HUES6 (cell line): Measurements from ENCODE around the gene MOV10.

ENCODE experiments used
- H3K27ac ChIP-seq: 2 replicates; pipeline ENCODE4 v1.7.0; 2013; ENCODE audit warnings: low read depth, mild to moderate bottlenecking, low read length, inconsistent platforms
- H3K27me3 ChIP-seq: 2 replicates; pipeline ENCODE4 v1.6.1; 2013; ENCODE audit warnings: low read length; ENCODE audit not compliant: control insufficient read depth, insufficient read depth
- H3K36me3 ChIP-seq: 2 replicates; pipeline ENCODE4 v1.6.1; 2013; ENCODE audit warnings: low read length; ENCODE audit not compliant: control insufficient read depth, insufficient read depth
- H3K4me1 ChIP-seq: 2 replicates; pipeline ENCODE4 v1.6.1; 2013; ENCODE audit warnings: low read length; ENCODE audit not compliant: control insufficient read depth, insufficient read depth
- H3K4me3 ChIP-seq: 2 replicates; pipeline ENCODE4 v1.5.1; 2013; ENCODE audit warnings: low read depth, low read length
- H3K9ac ChIP-seq: one replicate; pipeline ENCODE4 v1.6.1; 2013; ENCODE audit warnings: mild to moderate bottlenecking, low read length
- H3K9me3 ChIP-seq: 2 replicates; pipeline ENCODE4 v1.6.1; 2013; ENCODE audit warnings: low read depth, low read length; ENCODE audit not compliant: control insufficient read depth, insufficient read depth

Gene MOV10

DNA sequence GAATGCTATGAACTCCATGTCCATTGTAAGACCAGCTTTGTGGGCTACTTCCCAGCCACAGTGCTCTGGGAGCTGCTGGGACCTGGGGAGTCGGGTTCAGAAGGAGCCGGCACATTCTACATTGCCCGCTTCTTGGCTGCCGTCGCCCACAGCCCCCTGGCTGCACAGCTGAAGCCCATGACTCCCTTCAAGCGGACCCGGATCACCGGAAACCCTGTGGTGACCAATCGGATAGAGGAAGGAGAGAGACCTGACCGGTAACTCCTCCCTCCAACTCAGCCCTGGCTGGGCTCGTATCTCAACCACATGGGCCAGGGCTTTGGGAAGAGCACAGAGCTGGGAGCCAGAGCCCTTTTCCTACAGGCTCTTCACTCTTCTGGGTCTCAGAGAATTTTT is 15.4 kb downstream of the MOV10 start:
- Histone ChIP-seq H3K4me3 (no peak overlapping the region), H3K9me3 (no peaks in the 10 kb centered on the region), H3K27me3 (no peaks in the 10 kb centered on the region), H3K27ac (no peak overlapping the region), H3K9ac (no peak overlapping the region), H3K4me1 (peaks cover 3% of the 10 kb centered on the region; the same call in 1 of the 2 replicates), H3K36me3 (peaks cover 29% of the 10 kb centered on the region)

DNA sequence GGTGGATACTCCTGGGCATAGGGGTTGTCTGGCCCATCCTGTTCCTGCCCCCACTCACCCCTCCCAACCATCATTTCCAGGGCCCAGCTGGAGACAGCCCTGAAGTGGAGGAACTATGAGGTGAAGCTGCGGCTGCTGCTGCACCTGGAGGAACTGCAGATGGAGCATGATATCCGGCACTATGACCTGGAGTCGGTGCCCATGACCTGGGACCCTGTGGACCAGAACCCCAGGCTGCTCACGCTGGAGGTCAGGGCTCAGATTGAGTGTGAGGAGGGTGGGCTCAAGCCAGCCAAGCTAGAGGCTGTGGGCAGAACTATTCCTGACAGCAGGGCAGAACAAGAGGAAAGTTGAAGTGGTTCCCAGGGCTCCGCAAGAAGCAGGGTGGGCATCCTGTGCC is 18.2 kb downstream of the MOV10 start:
- Histone ChIP-seq H3K4me1 (peaks cover 4% of the 10 kb centered on the region; the same call in 1 of the 2 replicates), H3K27me3 (peaks cover 6% of the 10 kb centered on the region; the same call in 1 of the 2 replicates), H3K36me3 (peaks cover 45% of the 10 kb centered on the region), H3K9me3 (no peaks in the 10 kb centered on the region), H3K9ac (no peak overlapping the region), H3K4me3 (no peak overlapping the region), H3K27ac (no peak overlapping the region)

DNA sequence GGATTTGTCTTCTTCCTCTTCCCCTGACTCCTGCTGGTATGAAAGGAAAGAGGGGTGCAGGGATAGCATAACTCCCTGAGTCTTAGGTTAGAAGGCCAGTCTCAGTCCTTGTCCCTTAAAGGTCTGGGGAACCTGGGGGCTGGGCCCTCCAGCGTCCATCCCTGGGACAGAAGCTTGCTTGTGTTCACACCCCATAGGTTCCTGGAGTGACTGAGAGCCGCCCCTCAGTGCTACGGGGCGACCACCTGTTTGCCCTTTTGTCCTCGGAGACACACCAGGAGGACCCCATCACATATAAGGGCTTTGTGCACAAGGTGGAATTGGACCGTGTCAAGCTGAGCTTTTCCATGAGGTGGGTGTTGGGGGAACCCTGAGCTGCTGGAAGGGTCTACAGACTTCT is 19.4 kb downstream of the MOV10 start:
- peaks cover 56% of the 10 kb centered on the region for H3K36me3 ChIP-seq
- H3K9me3 ChIP-seq = no peaks in the 10 kb centered on the region
- no peak overlapping the region for H3K4me3 ChIP-seq
- H3K27me3 ChIP-seq = peaks cover 18% of the 10 kb centered on the region
- H3K9ac ChIP-seq = no peak overlapping the region
- H3K27ac ChIP-seq = no peak overlapping the region
- H3K4me1 ChIP-seq = peaks cover 15% of the 10 kb centered on the region

DNA sequence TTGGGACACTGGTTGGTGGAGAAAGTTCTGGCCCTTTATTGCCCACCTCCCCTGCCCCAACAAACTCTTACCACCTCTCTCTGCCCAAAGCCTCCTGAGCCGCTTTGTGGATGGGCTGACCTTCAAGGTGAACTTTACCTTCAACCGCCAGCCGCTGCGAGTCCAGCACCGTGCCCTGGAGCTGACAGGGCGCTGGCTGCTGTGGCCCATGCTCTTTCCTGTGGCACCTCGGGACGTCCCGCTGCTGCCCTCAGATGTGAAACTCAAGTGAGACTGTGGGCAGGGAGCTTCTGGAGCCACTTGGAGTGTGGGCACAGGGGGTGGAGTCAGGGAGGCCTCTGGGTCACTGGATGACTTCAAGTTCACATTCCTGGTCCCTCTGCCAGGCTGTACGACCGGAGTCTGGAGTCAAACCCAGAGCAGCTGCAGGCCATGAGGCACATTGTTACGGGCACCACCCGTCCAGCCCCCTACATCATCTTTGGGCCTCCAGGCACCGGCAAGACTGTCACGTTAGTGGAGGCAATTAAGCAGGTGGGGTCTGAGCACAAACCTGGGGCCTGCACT is 20.0 kb downstream of the MOV10 start:
- H3K36me3 ChIP-seq = peaks cover 58% of the 10 kb centered on the region
- no peak overlapping the region for H3K9ac ChIP-seq
- no peaks in the 10 kb centered on the region for H3K9me3 ChIP-seq
- peaks cover 23% of the 10 kb centered on the region for H3K27me3 ChIP-seq
- H3K4me1 ChIP-seq = peaks cover 20% of the 10 kb centered on the region
- no peak overlapping the region for H3K4me3 ChIP-seq
- no peak overlapping the region for H3K27ac ChIP-seq

DNA sequence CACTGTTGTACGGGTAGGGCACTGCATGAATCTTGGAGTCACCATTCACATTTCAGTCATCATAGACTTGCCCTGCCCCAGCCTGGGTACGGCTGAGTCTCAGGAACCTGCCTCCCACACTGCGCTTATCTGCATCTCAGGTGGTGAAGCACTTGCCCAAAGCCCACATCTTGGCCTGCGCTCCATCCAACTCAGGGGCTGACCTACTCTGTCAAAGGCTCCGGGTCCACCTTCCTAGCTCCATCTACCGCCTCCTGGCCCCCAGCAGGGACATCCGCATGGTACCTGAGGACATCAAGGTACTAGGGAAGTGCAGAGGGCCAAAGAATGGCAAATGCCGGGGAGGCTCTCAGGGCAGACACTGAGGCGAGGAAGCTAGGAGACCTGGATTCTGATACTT is 20.8 kb downstream of the MOV10 start:
- H3K27me3 ChIP-seq = peaks cover 31% of the 10 kb centered on the region
- peaks cover 66% of the 10 kb centered on the region for H3K36me3 ChIP-seq
- no peak overlapping the region for H3K9ac ChIP-seq
- peaks cover 25% of the 10 kb centered on the region for H3K4me1 ChIP-seq
- no peaks in the 10 kb centered on the region for H3K9me3 ChIP-seq
- no peak overlapping the region for H3K27ac ChIP-seq
- H3K4me3 ChIP-seq = no peak overlapping the region

DNA sequence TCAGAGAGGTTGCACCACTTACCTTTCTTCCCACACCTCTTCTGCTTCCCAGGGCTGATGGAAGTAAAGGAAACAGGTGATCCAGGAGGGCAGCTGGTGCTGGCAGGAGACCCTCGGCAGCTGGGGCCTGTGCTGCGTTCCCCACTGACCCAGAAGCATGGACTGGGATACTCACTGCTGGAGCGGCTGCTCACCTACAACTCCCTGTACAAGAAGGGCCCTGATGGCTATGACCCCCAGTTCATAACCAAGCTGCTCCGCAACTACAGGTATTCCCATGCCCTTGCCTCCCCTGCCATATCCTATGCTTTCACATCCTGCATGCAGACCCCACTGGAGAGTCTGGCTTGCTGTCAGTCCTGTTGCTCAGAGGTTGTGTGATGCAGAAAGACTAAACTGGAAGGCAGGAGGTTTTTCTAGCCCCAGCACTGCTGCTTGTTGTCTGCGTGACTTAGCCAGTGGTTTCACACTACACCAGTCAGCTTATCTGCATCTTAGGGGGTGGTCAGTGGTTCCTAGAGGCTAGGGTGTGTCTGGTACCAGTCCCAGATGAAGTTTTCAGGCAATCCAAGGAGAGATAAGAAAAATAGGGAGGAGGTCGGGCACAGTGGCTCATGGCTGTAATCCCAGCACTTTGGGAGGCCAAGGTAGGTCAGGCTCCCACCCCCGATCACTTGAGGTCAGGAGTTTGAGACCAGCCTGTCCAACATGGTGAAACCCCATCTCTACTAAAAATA is 22.3 kb downstream of the MOV10 start:
- Histone ChIP-seq H3K4me1 (peaks cover 39% of the 10 kb centered on the region), H3K9me3 (no peaks in the 10 kb centered on the region), H3K36me3 (peaks cover 69% of the 10 kb centered on the region), H3K27me3 (peaks cover 40% of the 10 kb centered on the region), H3K4me3 (no peak overlapping the region), H3K27ac (no peak overlapping the region), H3K9ac (no peak overlapping the region)

DNA sequence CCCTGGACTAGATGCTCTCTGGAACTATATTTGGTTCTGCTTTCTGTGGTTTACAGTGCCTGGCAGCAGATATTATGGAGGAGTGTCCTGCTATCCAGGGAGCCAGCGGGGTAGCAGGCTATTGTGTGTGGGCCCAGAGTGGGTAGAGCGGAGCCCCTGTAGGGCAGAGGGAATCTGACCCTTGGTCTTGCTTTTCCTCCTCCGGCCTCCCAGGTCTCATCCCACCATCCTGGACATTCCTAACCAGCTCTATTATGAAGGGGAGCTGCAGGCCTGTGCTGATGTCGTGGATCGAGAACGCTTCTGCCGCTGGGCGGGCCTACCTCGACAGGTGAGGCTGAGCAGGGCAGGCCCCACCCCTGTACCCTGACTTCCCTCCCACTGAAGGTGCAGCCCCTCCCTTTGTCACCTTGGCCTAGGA is 23.3 kb downstream of the MOV10 start:
- Histone ChIP-seq H3K36me3 (peaks cover 67% of the 10 kb centered on the region), H3K4me3 (no peak overlapping the region), H3K9me3 (no peaks in the 10 kb centered on the region), H3K4me1 (peaks cover 47% of the 10 kb centered on the region), H3K9ac (no peak overlapping the region), H3K27me3 (peaks cover 50% of the 10 kb centered on the region), H3K27ac (no peak overlapping the region)

DNA sequence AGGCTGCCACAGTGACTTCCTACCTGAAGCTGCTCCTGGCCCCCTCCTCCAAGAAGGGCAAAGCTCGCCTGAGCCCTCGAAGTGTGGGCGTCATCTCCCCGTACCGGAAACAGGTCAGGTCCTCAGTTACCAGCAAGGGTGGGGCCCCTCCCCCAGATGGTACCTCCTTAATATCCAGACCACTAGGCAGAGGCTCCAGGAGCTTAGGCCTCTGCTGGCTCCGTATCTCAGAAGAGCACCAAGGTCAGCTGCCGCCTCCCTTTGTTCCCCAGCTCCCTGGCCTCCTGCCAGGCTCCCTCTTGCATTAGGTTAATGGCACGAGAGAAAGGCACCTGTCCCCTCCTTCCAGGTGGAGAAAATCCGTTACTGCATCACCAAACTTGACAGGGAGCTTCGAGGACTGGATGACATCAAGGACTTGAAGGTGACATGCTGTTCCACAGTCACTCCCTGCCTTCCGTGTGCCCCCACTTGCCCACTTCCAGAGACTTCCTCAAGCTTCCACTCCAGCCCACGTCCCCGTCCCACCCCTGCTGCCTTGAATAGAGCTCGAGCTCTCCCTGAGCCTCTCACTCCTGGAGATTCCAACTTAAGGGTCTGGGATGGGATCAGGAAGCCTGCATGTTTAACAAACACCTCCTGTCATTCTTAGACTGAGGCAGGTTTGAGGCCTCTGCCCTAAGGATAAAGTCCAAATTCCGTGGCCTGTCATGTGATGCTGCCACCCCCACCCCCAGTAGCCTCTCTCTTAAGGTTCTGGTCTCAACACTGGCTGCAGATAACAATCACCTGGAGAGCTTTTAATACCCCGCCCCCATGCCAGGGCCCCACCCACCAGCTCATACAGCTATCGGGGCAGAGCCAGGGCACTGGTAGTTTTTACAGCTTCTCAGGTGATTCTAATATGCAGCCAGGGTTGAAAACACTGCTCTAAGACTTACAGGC is 24.2 kb downstream of the MOV10 start:
- Histone ChIP-seq H3K36me3 (peaks cover 63% of the 10 kb centered on the region), H3K9me3 (no peaks in the 10 kb centered on the region), H3K4me1 (peaks cover 54% of the 10 kb centered on the region), H3K9ac (no peak overlapping the region), H3K4me3 (no peak overlapping the region), H3K27me3 (peaks cover 59% of the 10 kb centered on the region), H3K27ac (no peak overlapping the region)

DNA sequence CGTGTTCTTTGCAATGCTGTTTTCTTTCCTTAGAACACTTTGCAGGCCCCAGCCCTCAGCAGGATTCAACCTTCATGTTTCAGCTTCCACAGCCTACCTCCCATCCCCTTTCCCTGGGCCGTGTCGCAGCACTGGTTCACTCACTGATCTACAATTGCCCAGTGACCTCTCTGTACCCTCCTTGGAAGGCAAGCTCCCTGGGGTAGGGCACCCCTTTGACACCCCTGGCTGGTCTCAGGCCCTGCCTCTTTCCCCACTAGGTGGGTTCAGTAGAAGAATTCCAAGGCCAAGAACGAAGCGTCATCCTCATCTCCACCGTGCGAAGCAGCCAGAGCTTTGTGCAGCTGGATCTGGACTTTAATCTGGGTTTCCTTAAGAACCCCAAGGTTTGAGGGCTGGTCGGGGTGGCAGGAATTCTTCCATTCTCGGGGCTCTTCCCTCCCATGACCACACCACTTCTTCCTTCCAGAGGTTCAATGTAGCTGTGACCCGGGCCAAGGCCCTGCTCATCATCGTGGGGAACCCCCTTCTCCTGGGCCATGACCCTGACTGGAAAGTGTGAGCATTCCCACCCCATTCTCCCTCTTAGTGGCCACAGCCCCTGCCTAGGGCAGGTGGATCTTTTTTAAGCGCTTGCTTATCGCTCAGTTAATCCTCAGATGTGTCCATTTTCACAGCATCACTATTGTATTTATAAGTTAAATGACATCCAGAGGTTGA is 25.1 kb downstream of the MOV10 start:
- Histone ChIP-seq H3K27me3 (peaks cover 68% of the 10 kb centered on the region), H3K27ac (peak overlapping the region; percentile 18; the same call in 1 of the 2 replicates), H3K4me1 (peaks cover 63% of the 10 kb centered on the region), H3K9ac (peak overlapping the region; percentile 67), H3K9me3 (no peaks in the 10 kb centered on the region), H3K36me3 (peaks cover 54% of the 10 kb centered on the region), H3K4me3 (peak overlapping the region; percentile 37)

DNA sequence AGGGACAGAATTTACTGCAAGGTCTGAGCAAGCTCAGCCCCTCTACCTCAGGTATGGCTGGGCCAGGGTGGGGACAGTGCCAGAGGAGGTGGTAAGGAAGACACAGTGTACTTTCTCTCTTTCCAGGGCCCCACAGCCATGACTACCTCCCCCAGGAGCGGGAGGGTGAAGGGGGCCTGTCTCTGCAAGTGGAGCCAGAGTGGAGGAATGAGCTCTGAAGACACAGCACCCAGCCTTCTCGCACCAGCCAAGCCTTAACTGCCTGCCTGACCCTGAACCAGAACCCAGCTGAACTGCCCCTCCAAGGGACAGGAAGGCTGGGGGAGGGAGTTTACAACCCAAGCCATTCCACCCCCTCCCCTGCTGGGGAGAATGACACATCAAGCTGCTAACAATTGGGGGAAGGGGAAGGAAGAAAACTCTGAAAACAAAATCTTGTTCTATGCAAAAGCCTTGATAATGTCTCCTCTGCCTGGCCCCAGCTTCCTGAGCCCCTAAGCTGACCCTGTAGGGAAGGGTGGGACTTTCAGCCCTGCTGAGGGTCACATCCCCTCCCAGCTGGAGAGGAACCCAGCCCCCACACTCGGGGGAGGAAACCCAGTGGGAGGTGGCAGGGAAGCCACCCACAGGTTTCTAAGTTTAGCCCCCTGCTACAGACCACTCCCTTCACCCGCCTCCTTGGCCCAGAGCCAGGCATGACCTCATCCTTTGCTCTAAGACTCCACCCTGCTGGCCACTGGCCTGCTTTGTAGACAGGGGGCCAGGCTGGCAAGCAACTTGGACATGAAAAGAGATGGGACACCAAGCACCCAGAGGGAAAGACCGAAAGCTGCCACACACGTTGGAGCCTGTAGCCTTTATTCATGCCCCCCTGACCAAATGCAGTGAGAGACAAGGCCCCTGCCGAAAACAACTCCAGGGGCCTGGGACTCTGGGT is 26.1 kb downstream of the MOV10 start:
- peaks cover 71% of the 10 kb centered on the region for H3K4me1 ChIP-seq
- H3K27ac ChIP-seq = peak overlapping the region; percentile 27; the same call in 1 of the 2 replicates
- peaks cover 72% of the 10 kb centered on the region for H3K27me3 ChIP-seq
- H3K4me3 ChIP-seq = peak overlapping the region; percentile 37
- H3K9me3 ChIP-seq = no peaks in the 10 kb centered on the region
- H3K9ac ChIP-seq = peak overlapping the region; percentile 67
- peaks cover 45% of the 10 kb centered on the region for H3K36me3 ChIP-seq
